PC-3 (cell line): ENCODE data around the gene ZDHHC24. TPM values are rescaled to one million over a fixed set of nuclear protein-coding genes. Genes with fewer than 3 reads are reported as not detected.

Source experiments
- ATAC-seq: fragments of 200-7000 bp; cut with Tn5 transposase; 2 replicates; pipeline ENCODE4 v1.9.1; 2020; ENCODE audit warnings: mild to moderate bottlenecking, moderate library complexity
- BruUV-seq: library from RNA; stranded (reverse); fragments of 400-500 nt; replicated peaks from 2 replicates; lab custom pipeline; 2021; lab: Mats Ljungman, UMichigan
- CTCF ChIA-PET: fragments of 300-600 bp; sonication (Branson Sonifier 250); formaldehyde crosslinking; loops from one replicate; lab custom pipeline; 2022; ENCODE audit warnings: antibody characterized with exemption; lab: Charles Lee
- POLR2A ChIA-PET: fragments of 300-600 bp; sonication (Branson Sonifier 250); formaldehyde crosslinking; loops from one replicate; lab custom pipeline; 2022; ENCODE audit warnings: antibody characterized with exemption; ENCODE audit not compliant: unreplicated experiment; lab: Charles Lee
- DNase-seq: peaks from one replicate; pipeline ENCODE4 v3.0.0-alpha.2; 2015
- H2AFZ ChIP-seq: fragments of 300-600 bp; sonication (generic); 2 replicates; pipeline ENCODE4 v1.6.0; 2016; ENCODE audit warnings: antibody characterized with exemption, low read length
- H3F3A ChIP-seq: fragments of 300-600 bp; sonication (generic); one replicate; pipeline ENCODE4 v1.6.0; 2017; ENCODE audit warnings: antibody characterized with exemption, low read length, control low read depth, mild to moderate bottlenecking; ENCODE audit not compliant: unreplicated experiment
- H3K27ac ChIP-seq: fragments of 300-600 bp; sonication (generic); 2 replicates; pipeline ENCODE4 v1.5.1; 2016; ENCODE audit warnings: mild to moderate bottlenecking, low read length
- H3K27me3 ChIP-seq: fragments of 300-600 bp; sonication (generic); 2 replicates; pipeline ENCODE4 v1.6.1; 2016; ENCODE audit warnings: low read length, mixed read lengths
- H3K36me3 ChIP-seq: fragments of 300-600 bp; sonication (generic); 2 replicates; pipeline ENCODE4 v1.6.1; 2016; ENCODE audit warnings: low read depth, mixed run types, low read length, mixed read lengths
- H3K4me1 ChIP-seq: fragments of 300-600 bp; sonication (generic); 2 replicates; pipeline ENCODE4 v1.5.1; 2016; ENCODE audit warnings: low read length; ENCODE audit not compliant: insufficient read depth
- H3K4me2 ChIP-seq: fragments of 300-600 bp; sonication (generic); 2 replicates; pipeline ENCODE4 v1.6.0; 2016; ENCODE audit warnings: low read length
- H3K4me3 ChIP-seq: fragments of 300-600 bp; sonication (generic); 2 replicates; pipeline ENCODE4 v1.5.1; 2016; ENCODE audit warnings: mild to moderate bottlenecking, low read length, mixed read lengths
- H3K79me2 ChIP-seq: fragments of 300-600 bp; sonication (generic); 2 replicates; pipeline ENCODE4 v1.6.1; 2017; ENCODE audit warnings: low read length, mixed read lengths
- H3K9ac ChIP-seq: fragments of 300-600 bp; sonication (generic); 2 replicates; pipeline ENCODE4 v1.6.0; 2016; ENCODE audit warnings: mild to moderate bottlenecking, low read length
- H3K9me2 ChIP-seq: fragments of 300-600 bp; sonication (generic); replicated peaks from 2 replicates; pipeline ENCODE4 v1.6.1; 2016; ENCODE audit warnings: mixed run types, low read length, mixed read lengths
- H3K9me3 ChIP-seq: fragments of 300-600 bp; sonication (generic); 2 replicates; pipeline ENCODE4 v1.6.1; 2016; ENCODE audit warnings: low read length, mixed read lengths
- H4K20me1 ChIP-seq: fragments of 300-600 bp; sonication (generic); 2 replicates; pipeline ENCODE4 v1.6.1; 2016; ENCODE audit warnings: low read length, mixed read lengths
- CTCF ChIP-seq: fragments of 300-600 bp; sonication (generic); conservative IDR thresholded peaks from 2 replicates; pipeline ENCODE4 v1.5.1; 2017; ENCODE audit warnings: antibody characterized with exemption, low read depth, mild to moderate bottlenecking, low read length
- EZH2 ChIP-seq: fragments of 300-600 bp; sonication (generic); IDR thresholded peaks from one replicate; pipeline ENCODE4 v1.6.1; 2017; ENCODE audit warnings: antibody characterized with exemption, mild to moderate bottlenecking, low read length; ENCODE audit not compliant: unreplicated experiment
- EZH2phosphoT487 ChIP-seq: fragments of 300-600 bp; sonication (generic); IDR thresholded peaks from 2 replicates; pipeline ENCODE4 v1.6.1; 2018; ENCODE audit warnings: mild to moderate bottlenecking, antibody characterized with exemption, low read length, borderline replicate concordance
- intact Hi-C: fragments of 100-400 bp; cut with micrococcal nuclease; formaldehyde crosslinking; loops from 2 replicates; pipeline ENCODE4 v1.9.0; 2023
- total RNA-seq: library from RNA; depleted of rRNA; stranded (reverse); fragments of >200 nt; gene quantifications from 2 replicates; pipeline ENCODE4 v1.2.3, GENCODE V29; 2014

The ZDHHC24 gene
- total RNA-seq, 1 experiment from 2014 or later = 15.1 TPM

- H3K36me3 ChIP-seq = no peaks in the 10 kb centered on the region
- no peak overlapping the region for H3K4me2 ChIP-seq
- ATAC-seq (no peak), DNase-seq (no peak)
- peaks cover 8% of the 10 kb centered on the region for H3K4me1 ChIP-seq
- ChIA-PET POLR2A (no interaction called here), CTCF (no interaction called here)
- no peak overlapping the region for H2AFZ ChIP-seq
- no TSS peak for BruUV-seq
- H3K9me3 ChIP-seq = no peaks in the 10 kb centered on the region
- H3K9me2 ChIP-seq = no peaks in the 10 kb centered on the region
- no peak overlapping the region for H3K4me3 ChIP-seq
- TF ChIP-seq CTCF = no peak
- TF ChIP-seq EZH2phosphoT487 = no peak
- TF ChIP-seq EZH2 = no peak
- no peaks in the 10 kb centered on the region for H3K27me3 ChIP-seq
- no peak overlapping the region for H3K27ac ChIP-seq
- H4K20me1 ChIP-seq = no peaks in the 10 kb centered on the region
- 0 out of 2 replicates have a peak, but pooled peaks cover 4% of the 10 kb centered on the region for H3K79me2 ChIP-seq
- intact Hi-C loops = no loop called here
- no peaks in the 10 kb centered on the region for H3F3A ChIP-seq
- no peak overlapping the region for H3K9ac ChIP-seq
Observed at GRCh38 chr11:66549696-66550095, 3.8 kb upstream of the ZDHHC24 start.

GRCh38 chr11:66548774-66549630, 3.2 kb upstream of the ZDHHC24 start:
- TF ChIP-seq CTCF (no peak), EZH2 (no peak)
- DNase-seq (no peak), ATAC-seq (no peak)
- POLR2A ChIA-PET = interaction anchor here (0.5 kb wide), 1 partner anchor 129 kb away, joined by 4 read pairs; the partner anchor contains the start of gene RBM4B
- Histone ChIP-seq H2AFZ (no peak overlapping the region), H3K27ac (no peak overlapping the region), H3K79me2 (0 out of 2 replicates have a peak, but pooled peaks cover 4% of the 10 kb centered on the region), H3K9ac (no peak overlapping the region), H3K36me3 (no peaks in the 10 kb centered on the region), H3K9me2 (no peaks in the 10 kb centered on the region), H3K4me3 (no peak overlapping the region), H3K4me1 (peaks cover 8% of the 10 kb centered on the region), H3F3A (no peaks in the 10 kb centered on the region), H3K4me2 (no peak overlapping the region), H3K27me3 (no peaks in the 10 kb centered on the region), H4K20me1 (no peaks in the 10 kb centered on the region), H3K9me3 (no peaks in the 10 kb centered on the region)
- no TSS peak for BruUV-seq
- CTCF ChIA-PET = no interaction called here
- intact Hi-C loops = no loop called here

- ChIA-PET POLR2A (no interaction called here), CTCF (no interaction called here)
- Histone ChIP-seq H4K20me1 (no peaks in the 10 kb centered on the region), H3K4me2 (no peak overlapping the region), H3K4me1 (peaks cover 8% of the 10 kb centered on the region), H3K27me3 (no peaks in the 10 kb centered on the region), H3K36me3 (no peaks in the 10 kb centered on the region), H3F3A (no peaks in the 10 kb centered on the region), H2AFZ (no peak overlapping the region), H3K9me2 (no peaks in the 10 kb centered on the region), H3K79me2 (0 out of 2 replicates have a peak, but pooled peaks cover 4% of the 10 kb centered on the region), H3K27ac (no peak overlapping the region), H3K9me3 (no peaks in the 10 kb centered on the region), H3K9ac (no peak overlapping the region), H3K4me3 (no peak overlapping the region)
- DNase-seq = no peak
- TF ChIP-seq CTCF = no peak
- no peak for ATAC-seq
- intact Hi-C loops = no loop called here
- BruUV-seq = no TSS peak
Observed at GRCh38 chr11:66548041-66548440, 2.2 kb upstream of the ZDHHC24 start.
